WI38 (cell line): ENCODE measurements around the gene HSD17B12.

Experiments used
- H3K4me3 ChIP-seq: 2 replicates; pipeline ENCODE4 v1.5.1; 2011; ENCODE audit warnings: low read depth, mild to moderate bottlenecking, control low read depth, low read length
- TF ChIP-seq, protein P1 (sequence below): IDR thresholded peaks from 2 replicates; pipeline ENCODE4 v1.5.1; 2012; ENCODE audit warnings: low read depth, mild to moderate bottlenecking, control low read depth, low read length

Gene HSD17B12

DNA sequence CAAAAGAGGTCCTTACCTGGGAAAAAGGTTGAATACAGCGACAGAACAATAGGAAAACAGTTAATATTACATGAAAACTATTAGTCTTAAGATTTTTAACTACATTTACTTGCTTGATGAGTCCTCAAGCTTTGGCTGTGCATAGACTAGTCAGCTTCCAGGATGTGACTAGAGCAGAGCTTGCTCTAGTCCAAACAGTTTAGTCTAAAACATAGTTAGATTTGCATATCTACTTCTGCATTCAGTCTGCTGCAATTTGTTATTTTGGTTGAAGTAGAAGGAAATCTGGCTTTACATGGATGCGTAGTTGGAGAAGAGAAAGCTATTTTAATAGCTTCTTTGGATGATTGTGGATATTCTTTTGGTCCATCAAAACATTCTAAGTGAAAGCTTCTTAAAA lies 104.8 kb downstream of the HSD17B12 start:
- TF ChIP-seq, protein P1, sequence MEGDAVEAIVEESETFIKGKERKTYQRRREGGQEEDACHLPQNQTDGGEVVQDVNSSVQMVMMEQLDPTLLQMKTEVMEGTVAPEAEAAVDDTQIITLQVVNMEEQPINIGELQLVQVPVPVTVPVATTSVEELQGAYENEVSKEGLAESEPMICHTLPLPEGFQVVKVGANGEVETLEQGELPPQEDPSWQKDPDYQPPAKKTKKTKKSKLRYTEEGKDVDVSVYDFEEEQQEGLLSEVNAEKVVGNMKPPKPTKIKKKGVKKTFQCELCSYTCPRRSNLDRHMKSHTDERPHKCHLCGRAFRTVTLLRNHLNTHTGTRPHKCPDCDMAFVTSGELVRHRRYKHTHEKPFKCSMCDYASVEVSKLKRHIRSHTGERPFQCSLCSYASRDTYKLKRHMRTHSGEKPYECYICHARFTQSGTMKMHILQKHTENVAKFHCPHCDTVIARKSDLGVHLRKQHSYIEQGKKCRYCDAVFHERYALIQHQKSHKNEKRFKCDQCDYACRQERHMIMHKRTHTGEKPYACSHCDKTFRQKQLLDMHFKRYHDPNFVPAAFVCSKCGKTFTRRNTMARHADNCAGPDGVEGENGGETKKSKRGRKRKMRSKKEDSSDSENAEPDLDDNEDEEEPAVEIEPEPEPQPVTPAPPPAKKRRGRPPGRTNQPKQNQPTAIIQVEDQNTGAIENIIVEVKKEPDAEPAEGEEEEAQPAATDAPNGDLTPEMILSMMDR: no peak
- H3K4me3 ChIP-seq: no peak overlapping the region

DNA sequence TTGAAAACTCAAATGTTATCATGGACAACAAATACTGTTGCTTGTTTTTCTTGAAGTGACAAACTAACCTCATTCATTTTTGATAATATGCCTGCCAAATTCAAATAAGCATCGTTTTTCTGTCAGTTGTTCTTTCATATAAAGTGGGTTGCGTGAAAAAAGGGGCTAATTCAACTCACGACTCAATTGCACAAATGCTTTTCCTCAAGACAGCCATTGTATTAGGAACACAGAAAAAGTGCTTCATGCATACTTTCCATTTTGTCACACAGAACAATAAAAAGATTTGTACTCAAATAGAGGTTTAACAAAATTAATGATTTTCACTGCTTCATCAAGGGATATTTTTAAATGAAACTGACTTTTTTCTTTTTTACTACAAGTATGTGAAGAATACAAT lies 105.5 kb downstream of the HSD17B12 start:
- H3K4me3 ChIP-seq: no peak overlapping the region
- TF ChIP-seq, protein P1: no peak

DNA sequence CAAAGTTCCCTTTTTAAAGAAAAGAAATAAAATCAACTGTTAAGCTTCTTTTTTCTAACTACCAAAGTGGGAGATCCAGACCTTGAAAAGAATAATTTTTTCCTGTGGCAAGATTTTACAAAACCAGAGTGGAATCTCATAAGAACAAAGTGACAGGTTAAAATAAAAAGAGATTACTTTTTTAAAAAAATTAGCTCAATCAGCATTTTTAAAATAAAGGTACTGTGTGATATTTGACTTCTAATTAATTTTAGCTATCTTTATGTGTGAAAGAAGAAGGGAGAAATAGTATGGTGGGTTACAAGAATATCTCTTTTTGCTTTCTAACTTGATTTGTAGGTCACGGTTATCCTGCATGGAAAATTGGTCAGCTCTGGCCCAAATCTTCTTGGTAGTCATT lies 107.3 kb downstream of the HSD17B12 start:
- TF ChIP-seq, protein P1: no peak
- H3K4me3 ChIP-seq: no peak overlapping the region

DNA sequence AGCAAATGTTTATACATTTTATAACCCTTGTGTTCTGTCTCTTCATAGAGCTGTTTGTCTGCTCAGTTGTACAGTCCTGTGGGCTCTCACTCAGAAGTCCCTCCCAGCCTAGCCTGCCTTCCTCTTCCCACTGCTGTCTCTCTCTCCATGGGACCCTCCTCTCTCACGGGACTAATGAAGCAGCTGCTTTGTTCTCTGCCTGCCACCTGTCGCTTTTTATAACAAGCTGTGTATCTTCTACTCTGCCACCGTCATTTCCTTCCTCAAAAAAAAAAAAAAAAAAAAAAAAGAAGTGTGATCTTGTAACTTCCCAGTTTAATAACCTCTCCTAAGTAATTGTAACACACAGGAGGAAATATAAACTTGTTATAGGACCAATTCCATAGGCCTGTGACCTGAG lies 107.9 kb downstream of the HSD17B12 start:
- TF ChIP-seq, protein P1: no peak
- H3K4me3 ChIP-seq: no peak overlapping the region

DNA sequence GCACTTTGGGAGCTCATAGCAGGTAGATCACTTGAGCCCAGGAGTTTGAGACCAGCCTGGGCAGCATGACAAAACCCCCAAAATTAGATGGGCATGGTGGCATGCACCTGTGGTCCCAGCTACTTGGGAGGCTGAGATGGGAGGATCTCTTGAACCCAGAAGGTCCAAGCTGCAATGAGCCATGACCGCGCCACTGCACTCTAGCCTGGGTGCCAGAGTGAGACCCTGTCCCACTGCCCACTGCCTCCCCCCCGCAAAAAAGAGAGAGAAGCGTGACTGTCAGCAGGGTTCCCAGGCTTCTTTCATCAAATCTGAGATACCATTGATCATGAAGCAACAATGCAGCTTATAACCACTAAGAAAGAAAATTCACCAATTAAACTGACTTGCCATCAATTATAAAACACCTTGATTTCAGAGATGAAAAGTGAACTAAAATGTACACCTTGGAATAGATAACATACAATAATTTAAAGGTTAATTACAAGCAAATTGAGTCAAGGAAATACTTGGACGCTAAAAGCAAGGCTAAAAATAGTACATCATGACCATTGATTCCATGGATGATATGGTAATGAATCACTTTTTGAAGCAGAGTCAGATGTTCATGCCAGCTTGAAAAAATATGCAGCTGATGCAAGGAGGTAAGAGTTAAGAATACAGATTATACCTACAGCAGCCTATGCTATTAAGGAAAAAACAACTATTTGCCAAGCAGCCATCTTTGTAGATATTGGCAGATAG lies 109.3 kb downstream of the HSD17B12 start:
- TF ChIP-seq, protein P1: no peak
- H3K4me3 ChIP-seq: no peak overlapping the region

DNA sequence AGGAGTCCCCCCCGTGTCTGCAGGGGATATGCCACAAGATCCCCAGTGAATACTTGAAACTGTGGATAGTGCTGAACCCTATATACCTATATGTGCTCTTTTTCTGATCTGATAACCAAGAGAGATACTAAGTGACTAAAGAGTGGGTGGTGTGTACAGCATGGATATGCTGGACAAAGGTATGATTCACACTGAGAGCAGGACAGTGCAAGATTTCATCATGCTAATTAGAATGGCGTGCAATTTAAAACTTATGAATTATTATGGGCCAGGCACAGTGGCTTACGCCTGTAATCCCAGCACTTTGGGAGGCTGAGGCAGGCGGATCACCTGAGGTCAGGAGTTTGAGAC lies 109.9 kb downstream of the HSD17B12 start:
- TF ChIP-seq, protein P1: no peak
- no peak overlapping the region for H3K4me3 ChIP-seq

DNA sequence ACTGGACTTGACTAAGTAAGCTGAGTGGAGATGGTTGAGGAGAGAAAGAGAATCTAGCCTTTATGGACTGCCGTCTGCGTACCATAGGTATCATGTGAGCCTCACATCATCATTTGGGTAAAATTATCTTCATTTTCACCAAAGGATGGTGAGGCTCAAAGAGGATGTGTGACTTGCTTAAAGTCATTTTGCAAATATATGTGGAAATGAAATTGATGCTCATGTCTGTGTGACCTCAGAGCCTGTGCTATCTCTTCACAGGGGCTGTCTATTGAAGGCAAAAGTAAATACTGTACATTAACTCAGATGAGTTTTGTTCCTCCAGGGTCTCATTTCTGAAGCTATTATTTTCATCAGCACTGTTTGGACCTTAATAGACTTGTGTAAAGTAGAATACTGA lies 116.8 kb downstream of the HSD17B12 start:
- no peak overlapping the region for H3K4me3 ChIP-seq
- TF ChIP-seq, protein P1: no peak
